GM21390 (cell line): ENCODE data around the gene KEAP1.
"Not testable (repeated sequence)": the region's sequence is repeated elsewhere in the genome, so short reads cannot be mapped to it uniquely, and the experiment has no call there.

ENCODE experiments used
- ATAC-seq: cut with Tn5 transposase; IDR thresholded peaks from one replicate; pipeline ENCODE4 v1.9.1; 2021; ENCODE audit not compliant: unreplicated experiment

Gene KEAP1

DNA sequence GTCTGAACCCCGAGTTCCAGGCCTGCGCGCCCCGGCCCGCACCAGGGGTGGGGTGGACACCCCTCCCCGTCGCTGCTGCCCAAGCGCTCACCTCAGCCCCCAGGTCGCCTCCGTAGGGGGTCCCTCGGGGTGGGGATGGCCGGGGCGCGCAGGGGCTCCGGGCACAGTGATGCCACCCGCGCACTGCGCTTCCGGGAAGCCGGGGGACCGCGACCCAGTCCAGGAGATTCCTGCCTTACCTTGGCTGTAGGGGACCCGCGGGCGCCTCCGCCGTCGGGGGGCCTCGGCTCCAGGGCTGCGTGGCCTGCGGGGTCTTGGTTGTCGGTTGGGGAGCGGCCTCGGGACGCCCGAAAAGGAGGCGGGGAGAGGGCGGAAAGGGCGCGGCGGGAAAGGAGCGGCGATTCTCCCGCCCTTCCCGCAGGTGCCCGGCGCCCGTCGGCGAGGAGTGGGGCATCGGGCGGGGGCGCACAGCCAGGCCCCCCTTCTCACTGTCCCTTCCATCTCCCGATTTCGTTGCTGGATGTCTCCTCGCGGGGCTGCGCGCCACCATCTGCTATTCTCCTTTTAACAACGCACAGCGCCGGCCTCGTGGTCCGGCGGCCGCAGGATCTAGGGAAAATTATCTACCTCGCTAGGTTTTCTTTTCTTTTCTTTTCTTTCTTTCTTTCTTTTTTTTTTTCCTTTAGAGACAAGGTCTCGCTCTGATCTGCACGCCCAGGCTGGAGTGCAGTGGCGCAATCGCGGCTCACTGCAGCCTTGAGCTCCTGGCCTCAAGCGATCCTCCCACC, at the start of gene KEAP1:
Gene KEAP1 (minus strand): TSS at position 355 of the 788 bp plus-strand sequence. CDS start 3,323 bp downstream, outside the sequence.
- ATAC-seq = peak; percentile 35

DNA sequence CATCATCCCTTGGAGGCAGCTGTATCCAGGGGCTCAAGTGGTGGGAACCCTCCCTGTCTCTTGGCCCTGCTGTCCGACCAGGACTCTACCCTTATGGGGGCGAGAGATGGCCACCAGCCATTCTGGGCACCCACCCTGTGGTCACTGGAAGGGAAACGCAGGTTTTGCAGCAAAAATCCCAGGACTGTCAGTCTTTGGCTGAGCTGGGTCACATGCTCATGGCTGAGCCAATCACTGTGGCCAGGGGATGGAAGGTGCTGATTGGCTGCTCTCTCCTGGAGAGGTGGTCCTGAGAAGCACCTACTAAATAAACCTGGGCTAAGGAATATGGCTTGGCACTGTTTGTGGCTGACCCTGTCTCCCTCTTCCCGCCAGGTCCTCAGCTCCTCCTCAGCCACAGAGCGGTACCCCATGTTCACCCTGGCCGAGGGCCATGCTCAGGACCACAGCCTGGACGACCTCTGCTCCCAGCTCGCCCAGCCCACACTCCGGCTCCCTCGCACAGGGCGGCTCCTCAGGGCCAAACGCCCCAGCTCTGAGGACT, 49.4 kb upstream of the KEAP1 start:
- ATAC-seq = no peak

DNA sequence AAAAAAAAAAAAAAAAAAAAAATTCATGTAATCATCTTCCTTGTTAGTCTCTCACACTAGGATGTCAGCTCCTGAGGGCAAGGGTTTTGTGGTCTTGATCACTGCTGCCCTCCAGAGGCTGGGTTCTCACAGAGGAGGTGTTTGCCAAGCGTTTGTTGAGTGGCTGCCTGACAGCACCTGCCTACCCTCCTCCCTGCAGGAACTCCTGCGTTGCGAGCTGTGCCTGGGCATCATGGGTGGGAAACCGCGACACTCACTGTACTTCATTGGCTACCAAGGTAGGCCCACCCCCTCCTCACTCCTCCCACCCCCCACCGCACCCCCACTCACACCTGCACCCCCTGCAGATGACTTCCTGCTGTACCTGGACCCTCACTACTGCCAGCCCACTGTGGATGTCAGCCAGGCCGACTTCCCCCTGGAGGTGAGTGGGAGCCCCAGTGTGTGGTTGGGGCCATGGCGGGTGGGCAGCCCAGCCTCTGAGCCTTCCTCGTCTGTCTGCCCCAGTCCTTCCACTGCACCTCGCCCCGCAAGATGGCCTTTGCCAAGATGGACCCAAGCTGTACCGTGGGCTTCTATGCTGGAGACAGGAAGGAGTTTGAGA, 48.6 kb upstream of the KEAP1 start:
- ATAC-seq = no peak

DNA sequence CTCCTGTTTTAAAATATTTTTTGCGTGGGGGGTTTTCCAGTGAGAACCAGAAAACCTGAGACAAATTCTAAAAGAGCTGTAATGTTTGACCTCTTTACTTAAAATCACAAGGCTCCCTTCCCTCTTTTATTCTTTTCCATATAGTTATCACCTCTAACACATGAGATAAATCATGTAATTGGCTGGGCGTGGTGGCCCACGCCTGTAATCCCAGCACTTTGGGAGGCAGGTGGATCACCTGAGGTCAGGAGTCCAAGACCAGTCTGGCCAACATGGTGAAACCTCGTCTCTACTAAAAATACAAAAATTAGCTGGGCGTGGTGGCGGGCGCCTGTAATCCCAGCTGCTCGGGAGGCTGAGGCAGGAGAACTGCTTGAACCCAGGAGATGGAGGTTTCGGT, 47.9 kb upstream of the KEAP1 start:
- not testable (repeated sequence) for ATAC-seq

DNA sequence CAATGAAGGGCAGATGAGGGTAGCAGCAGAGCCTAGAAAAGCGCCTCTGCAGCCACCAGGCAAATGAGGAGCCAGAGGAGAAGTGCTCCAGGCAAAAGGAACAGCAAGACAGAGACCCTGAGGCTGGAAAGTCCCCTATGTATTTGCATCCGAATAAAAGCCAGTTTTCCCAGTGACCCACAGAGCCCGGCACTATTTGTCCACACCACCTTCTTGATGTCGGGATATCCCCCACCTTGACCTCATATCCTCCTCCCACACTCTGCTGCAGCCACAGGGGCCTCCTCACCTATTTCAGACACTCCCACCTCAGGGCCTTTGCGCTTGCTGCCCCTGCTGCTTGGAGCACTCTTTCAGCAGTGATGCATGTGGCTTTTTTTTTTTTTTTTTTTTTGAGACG, 47.2 kb upstream of the KEAP1 start:
- no peak for ATAC-seq

DNA sequence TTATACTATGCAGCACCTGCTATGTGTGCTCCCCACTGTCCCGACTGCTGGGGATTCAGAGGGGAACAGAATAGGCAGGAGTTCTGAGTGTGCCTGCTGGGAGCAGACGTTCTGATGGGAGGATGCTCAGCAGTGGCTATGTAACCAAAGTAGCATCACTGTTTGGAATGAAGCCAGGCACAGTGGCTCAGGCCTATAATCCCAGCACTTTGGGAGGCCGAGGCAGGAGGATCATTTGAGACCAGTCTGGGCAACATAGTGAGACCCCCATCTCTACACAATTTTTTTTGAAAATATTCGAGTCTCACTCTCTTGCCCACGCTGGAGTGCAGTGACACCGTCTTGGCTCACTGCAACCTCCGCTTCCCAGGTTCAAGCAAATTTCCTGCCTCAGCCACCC, 46.6 kb upstream of the KEAP1 start:
- no peak for ATAC-seq

DNA sequence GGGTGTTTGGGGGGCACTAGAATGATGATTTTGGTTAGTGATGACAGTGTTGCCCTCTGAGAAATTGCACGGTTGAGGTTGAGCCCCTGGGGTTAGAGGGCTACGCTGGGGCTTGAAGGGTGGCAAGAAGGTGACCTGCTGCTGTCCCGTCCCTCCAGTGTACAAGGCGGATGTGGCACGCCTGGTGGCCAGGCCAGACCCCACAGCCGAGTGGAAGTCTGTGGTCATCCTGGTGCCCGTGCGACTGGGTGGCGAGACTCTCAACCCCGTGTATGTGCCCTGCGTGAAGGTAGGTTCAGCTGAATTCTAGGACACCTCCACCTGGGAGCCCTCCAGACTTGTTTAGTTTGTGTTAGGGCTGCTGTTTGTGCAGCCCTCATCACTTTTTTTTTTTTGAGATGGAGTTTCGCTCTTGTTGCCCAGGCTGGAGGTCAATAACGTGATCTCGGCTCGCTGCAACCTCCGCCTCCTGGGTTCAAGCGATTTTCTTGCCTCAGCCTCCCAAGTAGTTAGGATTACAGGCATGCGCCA, 45.7 kb upstream of the KEAP1 start:
- ATAC-seq = no peak

DNA sequence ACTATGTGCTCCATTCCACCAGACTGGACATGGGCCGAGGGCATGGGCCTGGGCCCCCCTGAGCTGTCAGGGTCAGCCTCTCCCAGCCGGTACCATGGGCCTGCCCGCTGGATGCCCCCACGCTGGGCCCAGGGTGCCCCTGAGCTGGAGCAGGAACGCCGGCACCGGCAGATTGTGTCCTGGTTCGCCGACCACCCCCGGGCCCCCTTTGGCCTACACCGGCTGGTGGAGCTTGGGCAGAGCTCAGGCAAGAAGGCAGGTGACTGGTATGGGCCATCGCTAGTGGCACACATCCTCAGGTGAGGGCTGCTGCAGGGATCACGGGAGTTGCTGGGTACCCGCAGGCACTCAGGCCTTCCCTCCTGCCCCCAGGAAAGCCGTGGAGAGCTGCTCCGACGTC, 43.7 kb upstream of the KEAP1 start:
- ATAC-seq = no peak

DNA sequence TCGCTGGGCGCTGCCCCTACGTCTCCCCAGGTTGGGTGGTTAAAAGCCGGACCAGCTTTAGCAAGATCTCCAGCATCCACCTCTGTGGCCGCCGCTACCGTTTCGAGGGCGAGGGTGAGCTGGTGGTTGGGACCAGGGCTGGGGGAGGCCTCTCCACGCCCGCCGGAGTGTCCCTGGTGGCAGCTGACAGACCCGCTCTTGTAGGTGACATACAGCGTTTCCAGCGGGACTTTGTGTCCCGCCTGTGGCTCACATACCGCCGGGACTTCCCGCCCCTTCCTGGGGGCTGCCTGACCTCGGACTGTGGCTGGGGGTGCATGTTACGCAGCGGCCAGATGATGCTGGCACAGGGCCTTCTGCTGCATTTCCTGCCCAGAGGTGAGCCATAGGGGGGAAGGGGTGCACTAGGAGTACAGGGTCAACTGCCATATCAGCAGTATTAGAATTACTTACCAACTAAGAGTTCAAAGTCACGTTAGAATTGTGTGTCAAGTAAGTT, 41.6 kb upstream of the KEAP1 start:
- ATAC-seq = no peak

DNA sequence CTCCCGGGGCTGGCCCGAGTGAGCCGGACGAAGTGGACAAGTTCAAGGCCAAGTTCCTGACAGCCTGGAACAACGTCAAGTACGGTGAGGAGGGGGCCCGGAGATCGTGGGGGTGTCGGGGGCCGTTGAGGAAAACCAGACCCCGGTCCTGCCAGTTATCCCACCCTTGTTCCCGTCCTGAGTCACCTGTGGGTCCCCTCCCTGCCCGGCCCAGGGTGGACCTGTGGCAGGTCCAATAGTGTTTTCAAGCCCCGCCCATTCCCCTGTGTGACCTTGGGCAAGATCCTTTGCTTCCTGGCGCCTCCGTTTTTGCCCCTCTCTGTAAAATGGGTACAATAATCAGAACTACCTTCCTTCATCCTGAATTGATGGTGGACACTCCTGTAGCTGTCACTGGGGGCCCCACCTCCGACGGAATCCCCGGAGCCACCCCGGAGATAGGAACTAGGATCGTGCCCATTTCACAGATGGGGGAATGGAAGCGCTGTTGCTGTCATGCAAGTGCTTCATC, 41.1 kb upstream of the KEAP1 start:
- ATAC-seq = no peak

DNA sequence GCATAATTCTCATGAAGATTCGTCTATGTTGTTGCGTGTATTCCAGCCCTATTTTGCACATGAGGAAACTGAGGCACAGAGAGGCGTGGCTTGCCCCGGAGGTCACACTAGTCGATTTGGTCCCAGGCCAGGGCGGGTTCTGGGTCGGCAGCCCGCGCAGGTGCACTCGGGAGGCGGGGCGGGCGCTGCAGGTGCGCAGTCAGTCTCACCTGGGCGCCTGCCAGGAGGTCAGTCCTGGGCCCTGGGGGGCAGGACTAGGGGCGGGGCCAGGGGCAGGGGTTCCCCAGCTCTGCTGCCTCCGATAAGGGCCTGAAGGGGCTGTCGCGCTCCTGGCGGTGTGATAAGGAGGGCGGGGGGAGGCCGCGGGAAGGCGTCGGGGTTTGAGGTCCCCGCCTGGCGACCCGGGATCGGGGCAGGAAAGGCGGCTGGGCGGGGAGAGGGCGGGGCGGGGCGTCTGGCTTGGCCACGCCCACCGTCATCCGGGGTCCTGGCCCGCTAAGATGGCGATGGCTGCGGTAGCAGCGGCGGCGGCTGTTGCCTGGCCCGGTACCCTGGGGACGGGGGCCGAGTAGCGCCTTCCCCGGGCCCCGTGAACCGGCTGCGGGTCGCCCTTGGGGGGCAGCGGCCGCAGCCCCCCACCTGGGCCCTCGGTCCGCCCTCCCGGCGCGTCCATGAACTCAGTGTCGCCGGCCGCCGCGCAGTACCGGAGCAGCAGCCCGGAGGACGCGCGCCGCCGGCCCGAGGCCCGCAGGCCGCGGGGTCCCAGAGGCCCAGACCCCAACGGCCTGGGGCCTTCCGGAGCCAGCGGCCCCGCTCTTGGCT, 40.5 kb upstream of the KEAP1 start, which contains the start of gene ATG4D:
Gene ATG4D (plus strand): TSS at position 485 of the 822 bp plus-strand sequence. CDS start 187 bp downstream, at position 672.
- ATAC-seq = peak; percentile 77

DNA sequence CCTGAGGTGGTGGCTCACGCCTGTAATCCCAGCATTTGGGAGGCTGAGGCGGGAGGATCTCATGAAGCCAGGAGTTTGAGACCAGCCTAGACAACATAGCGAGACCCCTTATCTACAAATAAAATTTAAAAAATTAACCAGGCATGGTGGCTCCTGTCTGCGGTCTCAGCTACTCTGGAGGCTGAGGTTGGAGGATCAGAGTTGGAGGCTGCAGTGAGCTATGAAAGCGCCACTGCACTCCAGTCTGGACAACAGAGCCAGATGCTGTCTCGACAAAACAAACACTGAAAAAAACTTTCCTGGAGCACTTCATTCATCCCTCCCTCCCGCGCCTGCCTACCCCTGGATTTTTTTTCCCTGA, 39.9 kb upstream of the KEAP1 start:
- no peak for ATAC-seq

DNA sequence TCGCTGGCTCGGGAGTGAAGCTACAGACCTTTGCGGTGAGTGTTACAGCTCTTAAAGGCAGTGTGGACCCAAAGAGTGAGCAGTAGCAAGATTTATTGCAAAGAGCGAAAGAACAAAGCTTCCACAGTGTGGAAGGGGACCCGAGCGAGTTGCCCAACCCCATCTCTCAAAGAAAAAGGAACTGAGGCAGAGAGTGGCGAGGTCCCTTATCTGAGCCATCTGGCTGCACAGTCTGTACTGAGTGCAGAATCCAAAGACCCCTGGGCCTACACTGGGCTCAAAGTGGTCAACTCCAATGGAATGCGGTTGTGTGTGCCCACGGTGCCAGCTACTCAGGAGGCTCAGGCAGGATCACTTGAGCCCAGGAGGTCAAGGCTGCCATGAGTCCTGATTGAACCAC, 35.9 kb upstream of the KEAP1 start:
- ATAC-seq = not testable (repeated sequence)

DNA sequence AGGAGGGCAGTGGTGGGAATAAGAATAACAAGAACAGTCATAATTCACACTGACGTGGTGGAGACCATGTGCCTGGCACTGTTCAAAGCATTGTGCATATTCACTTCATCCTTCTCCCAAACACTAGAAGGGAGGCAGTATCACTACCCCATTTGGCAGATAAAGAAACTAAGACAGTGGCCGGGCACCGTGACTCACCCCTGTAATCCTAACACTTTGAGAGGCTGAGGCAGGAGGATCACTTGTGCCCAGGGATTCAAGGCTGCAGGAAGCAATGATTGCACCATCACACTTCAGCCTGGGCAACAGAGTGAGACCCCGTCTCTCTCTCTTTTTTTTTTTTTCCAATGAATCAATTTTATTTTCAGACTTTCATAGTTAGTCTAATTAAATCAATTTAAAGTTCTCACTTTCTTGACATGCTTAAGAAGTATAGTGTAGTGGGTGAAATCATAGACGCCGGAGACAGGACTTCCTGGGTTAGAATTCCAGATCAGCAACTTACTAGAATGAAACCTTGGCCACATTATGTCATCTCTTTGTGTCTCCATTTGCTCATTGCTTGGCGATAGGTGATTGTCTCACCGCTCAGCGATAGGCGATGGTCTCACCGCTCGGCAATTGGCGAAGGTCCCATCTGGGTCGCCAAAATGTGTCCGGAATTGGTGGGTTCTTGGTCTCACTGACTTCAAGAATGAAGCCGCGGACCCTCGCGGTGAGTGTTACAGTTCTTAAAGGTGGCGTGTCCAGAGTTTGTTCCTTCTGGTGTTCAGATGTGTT, 35.2 kb upstream of the KEAP1 start:
- ATAC-seq = no peak

DNA sequence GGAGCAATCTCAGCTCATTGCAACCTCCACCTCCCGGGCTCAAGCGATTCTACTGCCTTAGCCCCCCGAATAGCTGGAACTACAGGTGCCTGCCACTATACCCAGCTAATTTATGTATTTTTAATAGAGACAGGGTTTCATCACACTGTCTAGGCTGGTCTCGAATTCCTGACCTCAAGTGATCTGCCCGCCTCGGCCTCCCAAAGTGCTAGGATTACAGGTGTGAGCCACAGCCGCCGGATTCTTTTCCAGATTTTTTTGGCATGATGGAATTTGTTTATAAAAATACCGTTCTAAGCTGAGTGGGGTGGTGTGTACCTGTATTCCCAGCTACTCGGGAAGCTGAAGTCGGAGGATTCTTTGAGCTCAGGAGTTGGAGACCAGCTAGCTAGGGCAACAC, 34.5 kb upstream of the KEAP1 start:
- ATAC-seq = no peak

DNA sequence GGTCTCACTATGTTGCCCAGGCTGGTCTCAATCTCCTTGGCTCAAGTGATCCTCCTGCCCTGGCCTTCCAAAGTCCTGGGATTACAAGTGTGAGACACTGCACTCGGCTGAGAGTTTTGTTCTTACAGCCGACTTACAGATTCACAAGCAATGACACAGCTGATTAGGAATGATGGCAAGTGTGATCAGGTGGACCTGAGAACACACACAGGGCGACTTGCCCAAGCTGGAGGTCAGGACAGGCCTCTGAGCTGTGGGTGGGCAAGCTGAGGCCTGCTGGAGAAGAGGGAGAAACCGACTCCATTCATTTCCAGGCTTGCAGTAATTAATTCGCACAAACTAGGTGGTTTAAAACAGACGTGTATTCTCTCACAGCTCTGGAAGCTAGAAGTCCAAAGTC, 32.5 kb upstream of the KEAP1 start:
- ATAC-seq = no peak

DNA sequence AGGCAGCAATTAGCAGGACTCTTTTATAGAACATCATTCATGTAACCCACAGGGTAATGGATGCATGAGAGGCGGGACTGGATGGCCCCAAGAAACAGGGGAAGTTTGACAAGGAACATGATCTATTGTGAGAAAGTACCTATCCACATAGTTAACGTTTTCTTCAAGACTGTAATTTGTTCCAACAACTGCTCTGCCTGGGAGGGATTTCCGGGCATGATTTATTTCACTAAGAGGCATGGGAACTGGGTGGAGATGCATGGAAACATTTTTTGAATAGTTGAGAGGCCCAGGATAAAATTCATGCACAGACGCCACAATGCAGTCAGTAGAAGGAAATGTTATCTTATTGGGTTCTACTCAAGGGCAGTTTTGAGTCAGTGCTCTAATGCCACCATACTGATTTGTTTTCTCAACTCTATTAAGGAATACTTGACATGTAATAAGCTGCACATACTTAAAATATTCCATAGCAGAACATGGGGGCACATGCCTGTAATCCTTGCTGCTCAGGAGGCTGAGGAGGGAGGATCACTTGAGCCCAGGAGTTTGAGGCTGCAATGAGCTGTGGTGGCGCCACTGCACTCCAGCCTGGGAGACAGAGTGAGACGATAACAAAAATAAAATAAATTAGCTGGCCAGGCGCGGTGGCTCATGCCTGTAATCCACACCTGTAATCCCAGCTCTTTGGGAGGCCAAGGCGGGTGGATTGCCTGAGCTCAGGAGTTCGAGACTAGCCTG, 30.7 kb upstream of the KEAP1 start:
- no peak for ATAC-seq

DNA sequence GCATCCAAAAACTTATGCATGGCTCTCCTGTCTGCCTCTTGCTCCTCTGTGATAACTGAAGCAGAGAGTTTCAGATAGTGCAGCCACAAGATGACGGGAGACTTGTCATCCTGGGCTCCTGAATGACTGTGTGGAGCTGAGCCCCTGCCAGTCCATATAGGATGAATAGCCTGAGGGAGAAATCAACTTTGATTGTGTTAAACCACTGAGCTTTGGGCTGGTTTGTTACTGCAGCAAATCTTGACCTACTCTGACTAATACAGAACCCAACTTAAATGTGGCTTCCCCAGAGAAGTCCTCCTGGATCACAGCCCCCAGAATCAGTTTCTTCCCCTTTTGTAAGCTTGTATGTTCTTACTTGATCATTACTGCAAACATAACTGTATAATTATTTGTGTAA, 29.3 kb upstream of the KEAP1 start:
- no peak for ATAC-seq

DNA sequence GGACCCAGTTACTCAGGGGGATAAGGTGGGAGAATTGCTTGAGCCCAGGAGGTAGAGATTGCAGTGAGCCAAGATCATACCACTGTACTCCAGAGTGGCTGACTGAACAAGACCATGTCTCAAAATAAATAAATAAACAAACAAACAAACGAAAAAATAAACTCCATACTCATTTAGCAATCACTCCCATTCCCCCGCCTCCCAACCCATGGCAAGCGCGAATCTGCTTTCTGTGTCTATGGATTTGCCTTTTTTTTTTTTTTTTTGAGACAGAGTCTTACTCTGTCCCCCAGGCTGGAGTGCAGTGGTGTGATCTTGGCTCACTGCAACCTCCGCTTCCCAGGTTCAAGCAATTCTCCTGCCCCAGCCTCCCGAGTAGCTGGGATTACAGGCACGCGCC, 23.7 kb upstream of the KEAP1 start:
- ATAC-seq = not testable (repeated sequence)
